ENCODE results near the gene TCF12.

TCF12 gene

DNA sequence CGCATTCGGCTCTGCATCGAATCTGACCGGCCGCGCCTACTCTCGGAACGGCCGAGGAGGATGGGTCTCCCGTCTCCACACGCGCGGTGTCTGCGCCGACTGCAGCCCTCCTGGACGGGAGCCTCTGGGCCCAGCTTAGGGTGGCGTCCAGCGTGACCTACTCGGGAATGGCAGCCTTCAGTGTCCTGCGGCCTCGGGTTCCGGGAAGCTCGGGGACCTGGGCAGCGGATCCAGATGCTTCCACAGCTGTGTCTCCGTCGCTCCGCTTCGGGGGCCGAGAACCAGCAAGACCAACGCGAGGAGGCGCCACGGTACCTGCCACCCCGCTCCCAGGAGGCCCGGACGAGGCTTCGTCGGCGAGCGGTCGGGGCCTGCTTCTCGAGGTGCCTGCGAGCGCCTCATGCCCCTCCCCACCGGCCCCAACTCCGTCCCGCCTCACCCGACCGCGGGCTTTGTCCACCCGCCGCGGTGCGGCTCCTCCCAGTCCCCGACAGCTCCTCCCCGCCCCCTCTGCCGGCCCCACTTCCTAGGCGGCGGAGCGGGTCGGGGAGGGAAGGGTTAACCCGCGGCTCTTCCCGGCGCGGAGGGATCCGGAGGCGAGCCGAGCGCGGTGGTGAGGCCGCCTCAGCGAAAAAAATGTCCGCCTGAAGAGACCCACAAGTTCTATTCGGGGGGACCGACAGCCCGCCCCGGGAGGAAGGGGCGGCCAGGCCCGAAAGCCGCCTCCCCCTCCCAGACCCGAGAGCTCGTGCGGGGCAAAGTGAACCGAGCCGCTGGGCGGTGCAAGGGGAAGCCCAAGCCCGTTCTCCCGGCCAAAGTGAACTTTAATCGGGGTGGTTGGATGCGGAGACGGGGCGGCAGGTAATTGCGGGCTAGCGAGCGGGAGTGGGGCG is at the start of gene TCF12:
Gene TCF12 (plus strand): TSS at position 599 of the 893 bp plus-strand sequence. CDS start 1,270 bp downstream, outside the sequence.
- peak; percentile 82 to 86 for DNase-seq (ENCODE audit: low read depth in 2 of 2)

DNA sequence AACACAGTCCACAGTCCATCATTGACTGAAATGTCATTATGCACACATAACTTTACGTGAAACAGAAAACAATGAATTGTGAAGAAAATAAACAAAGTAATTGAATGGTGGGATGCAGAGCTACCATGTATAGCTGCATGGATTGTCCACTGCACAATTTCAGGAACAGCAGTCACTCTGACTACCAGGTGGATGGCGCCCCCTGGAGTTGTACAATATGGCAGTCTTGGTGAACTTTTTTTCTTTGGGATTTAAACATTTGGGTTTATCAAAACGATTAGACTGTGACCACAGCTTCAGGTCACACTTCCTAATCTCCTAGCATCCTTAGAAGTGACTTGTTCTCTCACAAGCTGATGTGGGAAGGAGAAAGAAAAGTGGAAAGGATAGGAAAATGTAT is 48.9 kb upstream of the TCF12 start:
- peak in 1 of 2 donors; percentile 29 for DNase-seq (ENCODE audit: low read depth in 2 of 2)

DNA sequence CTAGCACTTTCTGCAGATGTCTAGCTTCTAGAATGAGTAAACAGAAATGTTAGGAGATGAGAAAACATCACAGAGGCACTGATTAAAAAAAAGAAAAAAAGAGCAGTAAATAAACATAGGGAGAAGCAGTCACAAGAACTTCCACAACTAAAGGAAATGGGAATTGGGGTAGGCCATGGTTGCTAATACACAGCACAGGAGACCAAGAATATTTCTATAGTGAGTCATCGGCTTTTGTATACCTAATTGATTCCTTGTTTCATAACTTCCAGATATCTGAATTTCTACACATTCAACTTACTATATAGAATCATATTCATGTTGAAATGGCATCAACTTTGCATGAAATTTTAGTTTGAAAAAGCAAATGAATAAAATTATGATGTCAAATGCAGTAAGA is 47.3 kb upstream of the TCF12 start:
- DNase-seq (ENCODE audit: low read depth in 2 of 2) = no peak

DNA sequence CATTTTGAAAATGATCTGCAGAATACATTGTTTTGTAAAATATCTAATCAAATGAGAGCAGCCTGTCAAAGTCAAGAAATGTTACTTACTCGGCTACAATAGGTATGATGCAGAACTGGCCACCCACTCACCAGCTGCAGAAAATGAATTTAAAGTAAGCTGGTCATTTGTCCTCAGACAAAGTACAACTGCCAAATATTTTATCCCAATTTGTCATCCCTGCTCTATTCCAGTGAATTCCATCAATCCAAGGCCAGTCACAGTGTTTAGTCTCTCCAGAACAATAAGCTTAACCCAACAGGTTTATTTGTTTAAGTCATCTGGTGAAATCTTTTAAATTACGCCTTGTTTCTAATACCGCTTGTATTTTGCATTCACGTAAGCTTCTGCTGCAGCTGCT is 46.6 kb upstream of the TCF12 start:
- DNase-seq (ENCODE audit: low read depth in 2 of 2) = no peak

DNA sequence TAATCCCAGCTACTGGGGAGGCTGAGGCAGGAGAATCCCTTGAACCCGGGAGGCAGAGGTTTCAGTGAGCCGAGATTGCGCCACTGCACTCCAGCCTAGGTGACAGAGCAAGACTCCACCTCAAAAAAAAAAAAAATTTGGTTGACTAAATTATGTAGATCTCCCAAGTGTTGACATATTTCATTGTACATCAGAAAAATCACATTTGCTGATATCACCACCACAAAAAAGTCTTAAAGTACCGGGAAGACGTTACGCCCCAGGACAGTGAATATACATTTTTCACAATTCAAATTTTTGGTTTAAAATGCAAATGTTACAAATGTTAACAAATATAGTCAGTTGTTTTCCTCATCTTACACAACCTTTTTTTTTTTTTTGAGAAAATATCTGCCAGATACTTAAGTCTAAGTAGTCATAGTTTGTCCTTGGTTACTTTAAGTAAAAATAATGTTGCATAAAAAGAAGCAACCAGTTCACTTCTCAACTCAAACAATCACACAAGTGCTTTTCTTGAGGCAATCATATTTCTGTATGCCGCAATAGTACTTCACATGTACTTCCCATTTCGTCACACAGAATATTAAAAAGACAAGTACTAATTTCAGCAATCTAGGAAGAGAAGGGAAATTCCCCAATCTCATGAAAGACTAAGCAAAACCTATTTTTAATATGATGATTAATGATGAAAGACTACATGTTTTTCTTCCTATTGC is 41.0 kb upstream of the TCF12 start:
- DNase-seq (ENCODE audit: low read depth in 2 of 2) = no peak

DNA sequence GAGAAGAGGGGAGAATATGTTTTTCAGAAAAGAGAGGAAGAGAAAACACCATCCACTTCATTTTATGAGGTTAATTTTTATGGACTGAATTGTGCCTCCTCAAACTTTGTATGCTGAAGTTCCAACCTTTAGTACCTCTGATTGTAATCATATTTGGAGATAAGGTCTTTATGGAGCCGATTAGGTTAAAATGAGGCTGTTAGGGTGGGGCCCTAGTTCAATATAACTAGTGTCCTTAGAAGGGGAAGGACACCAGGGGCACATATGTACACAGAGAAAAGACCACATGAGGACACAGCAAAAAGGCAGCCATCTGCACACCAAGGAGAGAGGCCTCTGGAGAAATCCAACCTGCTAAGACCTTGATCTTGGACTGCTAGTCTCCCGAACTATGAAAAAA is 38.9 kb upstream of the TCF12 start:
- DNase-seq (ENCODE audit: low read depth in 2 of 2) = no peak

DNA sequence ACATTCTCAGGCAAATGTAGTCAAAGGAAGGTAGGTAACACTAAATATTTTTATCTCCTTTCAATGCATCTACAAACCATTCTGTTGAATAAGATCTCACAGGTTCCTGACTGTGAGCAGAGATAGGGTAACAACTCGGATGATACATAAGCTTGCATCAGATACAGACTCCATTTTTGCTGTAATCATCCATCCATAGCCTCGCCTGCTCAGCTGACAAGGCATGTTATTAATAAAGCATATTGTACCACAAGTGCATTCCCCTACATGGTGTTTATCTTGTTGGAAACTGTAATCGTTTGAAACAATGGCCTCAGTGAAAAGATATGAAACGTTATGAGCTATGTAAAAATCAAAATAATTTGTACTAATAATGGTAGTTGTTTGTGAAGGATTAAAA is 35.4 kb upstream of the TCF12 start:
- DNase-seq (ENCODE audit: low read depth in 2 of 2) = no peak

DNA sequence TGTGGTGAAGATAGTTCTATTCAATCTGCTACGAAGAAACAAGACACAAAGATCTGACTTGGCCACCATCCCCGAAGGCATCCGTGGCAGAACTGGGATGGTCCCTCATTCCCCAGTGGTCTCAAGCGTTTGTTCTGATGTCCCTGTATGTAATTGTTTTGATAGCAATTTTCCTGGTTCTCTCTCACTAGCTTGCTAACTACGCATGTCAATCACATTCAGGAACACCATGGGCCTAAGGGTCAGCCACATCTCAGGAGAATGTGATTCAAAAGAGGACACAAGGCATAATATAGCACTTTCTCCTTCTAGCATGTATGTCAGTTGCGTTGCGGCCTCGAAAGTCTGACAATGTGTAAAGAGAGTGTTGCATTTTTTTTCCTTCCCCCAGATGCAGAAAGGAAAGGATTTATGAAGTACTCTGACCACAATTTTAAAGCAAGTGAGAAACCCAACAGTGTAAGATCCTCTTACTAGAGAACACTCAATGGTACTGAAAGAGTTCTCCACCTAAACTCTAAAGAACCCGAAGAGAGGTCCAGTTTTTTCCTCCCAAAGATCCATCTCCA is 32.0 kb upstream of the TCF12 start:
- no peak for DNase-seq (ENCODE audit: low read depth in 2 of 2)

DNA sequence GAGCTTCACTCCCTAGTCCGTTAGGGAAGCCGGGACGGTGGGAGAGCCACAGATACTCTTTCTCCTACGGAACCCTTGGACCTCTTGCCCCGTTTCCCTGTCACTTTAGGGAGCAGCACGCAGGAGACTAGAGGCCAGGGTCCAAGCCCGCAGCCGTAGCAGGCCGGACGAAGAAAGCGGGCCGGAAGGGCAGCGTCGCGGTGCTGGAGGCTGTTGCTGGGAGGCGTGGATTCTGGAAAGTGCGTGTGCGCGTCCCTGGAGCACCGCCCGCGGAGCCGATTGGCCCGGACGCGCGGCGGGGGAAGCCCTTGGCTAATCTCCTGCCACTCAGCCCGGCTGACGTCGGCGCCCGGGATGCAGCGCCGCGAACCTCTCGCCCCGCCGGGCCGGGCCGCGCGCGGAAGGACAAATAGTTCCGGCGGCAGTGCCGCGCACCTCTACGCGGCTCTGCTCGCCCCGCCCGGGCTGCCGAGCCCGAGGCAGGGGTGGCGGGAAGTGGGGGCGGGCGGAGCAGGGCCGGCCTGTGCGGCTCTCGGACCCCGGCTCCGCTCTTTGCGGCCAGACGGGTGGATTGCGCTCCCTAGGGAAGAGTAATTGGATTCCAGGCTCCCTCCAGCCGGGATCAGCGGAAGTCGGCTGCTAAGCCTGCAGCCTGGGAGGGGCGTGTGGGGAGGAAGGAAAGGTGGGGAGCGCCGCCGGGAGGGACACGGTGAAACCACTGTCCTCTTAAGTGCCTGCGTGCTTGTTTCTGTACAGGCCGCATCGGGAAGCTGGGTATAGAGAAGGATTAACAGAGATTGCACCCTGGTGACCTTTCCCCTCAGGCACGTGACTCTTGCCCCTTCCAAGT is 31.3 kb upstream of the TCF12 start:
- peak; percentile 69 for DNase-seq (ENCODE audit: low read depth in 2 of 2)

DNA sequence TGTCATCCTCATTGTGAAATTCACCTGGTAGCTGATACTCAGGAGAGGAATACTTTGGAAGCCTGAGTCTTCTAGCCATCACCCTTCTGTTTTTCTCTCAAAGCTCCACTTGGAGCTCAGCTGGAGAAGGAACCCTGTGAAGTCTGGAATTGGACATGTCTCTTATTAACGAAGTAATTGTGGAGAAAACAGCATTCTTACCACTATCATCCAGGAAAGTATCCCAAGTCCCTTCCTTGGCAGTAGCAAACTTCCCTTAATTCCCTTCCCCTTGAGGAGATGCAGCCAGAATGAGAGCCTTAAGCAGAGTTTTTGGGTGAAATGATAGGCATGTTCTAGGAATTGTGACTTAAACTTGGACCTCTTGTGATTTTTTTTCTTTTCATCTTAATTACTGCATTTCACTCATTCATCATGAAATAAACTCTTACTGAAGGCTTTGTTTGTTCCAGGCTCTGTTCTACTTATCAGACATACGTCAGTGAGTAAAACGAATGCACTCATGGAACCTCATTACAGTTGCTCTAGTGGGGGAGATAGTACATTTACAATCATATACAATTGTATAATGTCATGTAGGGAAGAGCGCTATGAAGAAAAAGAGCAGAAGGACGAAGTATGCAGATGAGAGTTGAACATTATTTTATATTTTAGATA is 30.5 kb upstream of the TCF12 start:
- DNase-seq (ENCODE audit: low read depth in 2 of 2) = no peak

DNA sequence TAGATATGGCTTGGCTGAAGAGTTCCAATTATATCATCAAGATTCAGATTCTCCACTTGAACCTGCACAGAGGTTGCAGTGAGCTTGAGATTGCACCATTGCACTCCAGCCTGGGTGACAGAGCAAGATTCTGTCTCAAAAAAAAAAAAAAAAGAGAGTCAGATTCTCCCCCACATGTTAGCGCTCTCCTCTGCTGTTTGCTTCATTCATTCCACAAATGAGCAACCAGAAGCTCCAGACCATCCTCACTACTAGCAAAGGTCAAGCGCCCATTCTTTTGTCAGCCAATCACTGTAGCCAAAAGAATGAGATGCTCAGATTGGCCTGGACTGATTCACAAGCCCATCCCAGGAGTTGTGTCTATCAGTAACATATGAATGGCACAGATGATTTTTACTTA is 28.4 kb upstream of the TCF12 start:
- no peak for DNase-seq (ENCODE audit: low read depth in 2 of 2)

DNA sequence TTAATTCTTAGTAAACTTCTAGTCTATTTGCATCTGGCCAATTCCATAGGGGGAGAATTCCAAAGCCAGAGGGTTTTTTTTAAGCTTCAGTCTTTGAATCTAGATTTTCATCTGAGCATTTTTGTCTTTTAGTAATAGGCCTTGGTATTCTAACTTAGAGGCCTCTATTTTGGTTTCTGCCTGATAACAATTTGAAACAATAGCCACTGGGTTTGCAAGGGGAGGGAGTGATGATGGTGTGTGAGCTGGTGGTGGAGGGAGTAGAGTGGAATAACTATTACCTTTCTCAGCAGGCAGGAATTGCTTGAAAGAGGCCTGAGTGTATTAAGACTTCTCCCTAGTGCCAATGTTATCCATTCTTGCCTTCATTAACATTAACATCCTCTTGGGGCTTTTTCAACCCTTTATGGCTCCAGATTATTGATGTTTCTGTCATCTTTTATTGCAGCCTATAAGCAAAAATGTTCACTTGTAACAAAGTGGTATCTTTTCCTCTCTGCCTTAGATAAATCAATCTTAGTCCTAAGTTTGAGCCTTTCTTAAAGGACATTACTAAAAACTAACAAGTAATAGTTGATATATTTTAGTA is 26.5 kb upstream of the TCF12 start:
- DNase-seq (ENCODE audit: low read depth in 2 of 2) = no peak

DNA sequence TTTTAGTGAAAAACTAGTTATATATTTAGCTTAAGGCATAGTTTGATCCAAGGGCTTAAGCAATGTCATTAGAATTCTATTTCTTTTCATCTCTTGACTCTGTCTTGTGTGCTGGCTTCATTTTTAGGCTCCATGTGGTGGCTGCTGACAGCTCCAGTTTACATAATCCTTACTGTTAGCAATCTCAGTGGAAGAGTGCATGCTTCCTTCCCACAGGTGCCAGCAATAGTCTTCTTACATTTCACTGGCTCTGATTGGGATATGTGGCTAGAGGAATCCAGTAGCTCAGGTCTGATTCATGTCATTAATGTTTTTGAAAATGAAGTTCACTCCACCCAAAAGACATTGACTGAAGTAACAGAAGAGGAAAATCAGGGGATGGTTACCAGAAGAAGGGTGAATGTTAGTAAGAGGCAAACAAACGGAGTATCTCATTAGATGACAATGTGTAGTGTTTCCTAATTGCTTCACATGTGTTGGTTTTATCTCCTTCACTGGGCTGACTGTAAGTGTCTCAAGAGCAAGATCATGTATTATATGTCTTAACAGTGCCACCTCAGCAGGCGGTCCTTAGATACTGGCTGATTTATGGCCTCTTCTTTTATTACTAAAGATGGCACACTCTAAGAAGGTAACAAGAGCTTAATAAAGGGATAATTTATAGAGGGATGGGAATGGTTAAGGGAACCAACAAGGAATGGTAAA is 25.6 kb upstream of the TCF12 start:
- DNase-seq (ENCODE audit: low read depth in 2 of 2) = no peak

DNA sequence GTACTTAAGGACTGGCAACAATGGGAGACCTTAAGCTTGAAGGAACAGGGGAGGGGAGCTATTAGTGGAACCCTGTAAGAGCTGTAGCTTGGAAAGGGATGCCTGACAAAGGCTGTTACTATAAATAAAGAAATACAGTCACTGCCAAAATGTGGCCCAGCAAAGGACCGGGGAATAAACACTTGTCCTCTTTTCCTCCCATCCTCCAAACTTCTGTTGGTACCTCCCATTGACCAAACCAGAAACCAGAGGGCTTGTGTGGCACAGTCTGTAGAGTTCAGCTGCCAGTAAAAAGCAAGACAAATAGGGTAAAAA is 25.1 kb upstream of the TCF12 start:
- no peak for DNase-seq (ENCODE audit: low read depth in 2 of 2)

DNA sequence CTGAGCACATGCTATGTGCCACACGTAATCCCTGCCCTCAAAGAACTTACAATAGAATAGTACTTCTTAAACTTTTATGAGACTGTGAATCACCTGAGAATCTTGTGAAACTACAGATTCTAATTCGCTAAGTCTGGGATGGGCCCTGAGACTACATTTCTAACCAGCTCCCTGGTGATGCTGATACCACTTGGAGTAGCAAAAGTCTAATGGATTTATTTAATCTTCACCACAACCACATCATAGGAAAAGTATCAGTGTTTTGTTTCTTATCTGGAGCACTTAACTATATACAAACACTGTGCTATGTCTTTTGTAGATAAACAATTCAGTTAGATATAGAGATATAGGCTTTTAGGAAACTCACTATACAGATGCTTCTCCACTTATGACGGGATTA is 23.8 kb upstream of the TCF12 start:
- DNase-seq (ENCODE audit: low read depth in 2 of 2) = no peak

DNA sequence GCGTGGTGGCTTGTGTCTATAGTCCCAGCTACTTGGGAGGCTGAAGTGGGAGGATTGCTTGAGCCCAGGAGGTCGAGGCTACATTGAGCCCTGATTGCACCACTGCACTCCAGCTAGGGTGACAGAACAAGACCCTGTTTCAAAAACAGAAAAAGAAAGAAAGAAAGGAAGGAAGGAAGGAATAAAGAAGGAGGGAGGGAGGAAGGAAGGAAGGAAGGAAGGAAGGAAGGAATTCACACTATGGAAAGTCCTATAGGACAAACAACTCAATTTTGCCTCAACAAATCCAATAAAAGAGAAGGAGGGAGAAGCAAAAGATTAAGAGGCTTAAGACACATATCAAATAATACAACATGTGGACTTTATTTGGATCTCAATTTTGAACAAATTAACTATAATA is 16.5 kb upstream of the TCF12 start:
- DNase-seq (ENCODE audit: low read depth in 2 of 2) = no peak

DNA sequence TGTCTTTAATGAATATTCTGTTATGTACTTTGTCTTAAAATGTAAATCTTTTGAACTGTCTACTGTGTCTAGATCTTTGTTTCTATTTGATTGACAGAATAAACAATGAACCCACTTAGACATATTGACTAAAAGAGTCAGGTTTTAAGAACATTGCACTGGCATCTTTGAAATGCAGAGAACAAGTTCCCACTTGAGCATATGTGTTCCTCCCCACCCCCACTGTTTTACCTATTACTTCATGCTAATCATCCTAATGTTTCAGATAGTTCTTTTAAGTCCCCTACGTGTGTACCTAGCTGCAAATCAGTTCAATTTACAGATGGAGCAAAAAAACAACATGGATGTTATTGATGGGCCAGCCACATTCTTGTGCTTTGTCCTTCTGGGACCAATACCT is 11.7 kb upstream of the TCF12 start:
- DNase-seq (ENCODE audit: low read depth in 2 of 2) = no peak

DNA sequence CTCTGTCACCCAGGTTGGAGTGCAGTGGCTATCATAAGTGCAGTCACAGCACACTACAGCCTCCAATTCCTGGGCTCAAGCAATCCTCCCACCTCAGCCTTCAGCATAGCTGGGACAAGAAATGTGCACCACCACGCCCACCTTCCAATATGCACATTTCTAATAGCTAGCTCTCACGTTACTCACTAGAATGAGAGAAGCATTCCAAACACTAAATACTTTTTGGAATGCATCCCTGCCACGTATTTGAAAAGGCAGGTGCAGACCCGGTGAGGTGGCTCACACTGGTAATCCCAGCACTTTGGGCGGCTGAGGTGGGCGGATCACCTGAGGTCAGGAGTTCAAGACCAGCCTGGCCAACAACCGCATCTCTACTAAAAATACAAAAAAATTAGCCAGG is 7.6 kb upstream of the TCF12 start:
- no peak for DNase-seq (ENCODE audit: low read depth in 2 of 2)

DNA sequence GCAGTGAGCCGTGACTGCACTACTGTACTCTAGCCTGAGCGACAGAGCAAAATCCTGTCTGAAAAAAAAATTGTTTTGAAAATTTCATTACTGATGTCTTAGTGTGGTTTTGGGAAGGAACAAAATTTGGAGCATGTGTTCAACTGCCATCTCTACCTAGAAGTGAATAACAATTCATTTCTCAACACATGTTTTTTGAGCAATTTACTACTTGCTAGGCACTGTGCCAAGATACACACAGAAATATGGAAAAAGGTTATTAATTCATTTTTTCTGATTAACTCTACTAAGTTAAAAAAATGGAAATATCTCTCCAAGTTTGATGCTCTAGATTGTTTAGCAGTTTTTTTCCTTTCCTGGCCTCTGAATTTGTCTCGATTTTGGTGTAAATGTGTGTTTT is 5.2 kb upstream of the TCF12 start:
- DNase-seq (ENCODE audit: low read depth in 2 of 2) = no peak

DNA sequence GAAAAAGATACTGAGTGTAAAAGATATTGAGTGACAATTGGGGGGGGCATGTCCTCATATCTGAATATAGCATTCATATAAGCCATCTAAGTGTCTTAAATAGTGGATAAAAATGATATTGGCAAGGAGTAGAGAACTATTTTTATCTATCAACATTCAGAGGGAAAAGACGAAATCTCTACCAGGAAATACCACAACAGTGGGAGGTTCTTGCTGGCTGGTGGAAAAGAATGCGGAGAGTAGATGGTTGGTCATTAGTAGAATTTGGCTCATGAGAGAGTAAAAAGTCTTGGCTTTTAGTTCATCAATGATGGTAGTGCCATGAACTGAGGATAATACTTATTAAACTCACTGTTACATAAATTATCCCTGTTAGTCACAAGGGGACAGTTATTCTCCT is 4.8 kb upstream of the TCF12 start:
- DNase-seq (ENCODE audit: low read depth in 2 of 2) = no peak

DNA sequence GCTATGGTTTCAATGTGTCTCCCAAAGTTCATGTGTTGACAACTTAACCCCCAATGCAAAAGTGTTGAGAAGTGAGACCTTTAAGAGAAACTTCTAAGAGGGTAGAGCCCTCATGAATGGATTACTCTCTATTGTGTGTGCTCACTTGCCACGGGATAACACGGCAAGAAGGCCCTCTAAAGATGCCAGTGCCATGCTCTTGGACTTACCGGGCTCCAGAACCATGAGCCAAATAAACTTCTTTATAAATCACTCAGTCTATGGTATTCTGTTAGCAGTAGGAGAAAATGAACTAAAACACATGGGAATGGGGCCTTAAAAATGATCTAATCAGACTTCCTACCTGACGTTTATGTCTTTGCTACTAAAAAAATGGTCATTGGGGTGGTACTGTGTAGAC is 2.6 kb upstream of the TCF12 start:
- no peak for DNase-seq (ENCODE audit: low read depth in 2 of 2)
